Suppressor macrophage (primary cell): ENCODE results near the gene CEACAM6.
"Not testable (repeated sequence)": the region's sequence is repeated elsewhere in the genome, so short reads cannot be mapped to it uniquely, and the experiment has no call there.

Source experiments
- DNase-seq, 4 experiments: peaks; one replicate each; pipeline ENCODE4 v3.0.0-alpha.2; 2020 to 2022

The CEACAM6 gene

GRCh38 chr19:41748012-41748411, 7.3 kb upstream of the CEACAM6 start:
- no peak for DNase-seq

- peak in 2 of 4 experiments; percentile 5 to 14 for DNase-seq
These were observed 4.8 kb upstream of the CEACAM6 start for GRCh38 chr19:41750248-41751134.

GRCh38 chr19:41753159-41753558, 2.2 kb upstream of the CEACAM6 start:
- peak; percentile 68 to 91 (median 85) for DNase-seq

- DNase-seq: peak; percentile 65 to 82 (median 72)
These were observed 1.3 kb upstream of the CEACAM6 start for GRCh38 chr19:41753936-41754529.

- no peak for DNase-seq
These were observed 3.5 kb downstream of the CEACAM6 start for GRCh38 chr19:41758846-41759245.

GRCh38 chr19:41767115-41767514, 11.8 kb downstream of the CEACAM6 start:
- no peak for DNase-seq

- DNase-seq: not testable (repeated sequence)
These were observed 12.8 kb downstream of the CEACAM6 start for GRCh38 chr19:41768105-41768504.

GRCh38 chr19:41769608-41770007, 14.3 kb downstream of the CEACAM6 start:
- DNase-seq: no peak

- no peak for DNase-seq
These were observed 16.1 kb downstream of the CEACAM6 start for GRCh38 chr19:41771410-41771809.

- DNase-seq: no peak
These were observed 19.2 kb downstream of the CEACAM6 start for GRCh38 chr19:41774515-41774980.

GRCh38 chr19:41776700-41777099, 21.4 kb downstream of the CEACAM6 start:
- no peak for DNase-seq

- no peak for DNase-seq
These were observed 28.3 kb downstream of the CEACAM6 start for GRCh38 chr19:41783612-41784011.

- no peak for DNase-seq
These were observed 29.0 kb downstream of the CEACAM6 start for GRCh38 chr19:41784312-41784711.

- DNase-seq: peak; percentile 46 to 63 (median 54)
These were observed 29.4 kb downstream of the CEACAM6 start for GRCh38 chr19:41784743-41785142.

- DNase-seq: peak; percentile 82 to 89 (median 87)
These were observed 30.3 kb downstream of the CEACAM6 start for GRCh38 chr19:41785653-41786052.

GRCh38 chr19:41787055-41787454, 31.7 kb downstream of the CEACAM6 start:
- no peak for DNase-seq

- not testable (repeated sequence) for DNase-seq
These were observed 33.2 kb downstream of the CEACAM6 start for GRCh38 chr19:41788518-41788917.

- not testable (repeated sequence) for DNase-seq
These were observed 33.7 kb downstream of the CEACAM6 start for GRCh38 chr19:41789053-41789452.

GRCh38 chr19:41792513-41793413, 37.4 kb downstream of the CEACAM6 start:
- peak; percentile 77 to 91 (median 86) for DNase-seq

- no peak for DNase-seq
These were observed 38.0 kb downstream of the CEACAM6 start for GRCh38 chr19:41793414-41793727.

- peak; percentile 79 to 84 (median 81) for DNase-seq
These were observed 39.7 kb downstream of the CEACAM6 start for GRCh38 chr19:41795031-41795461.

- peak; percentile 59 to 71 (median 66) for DNase-seq
These were observed 41.0 kb downstream of the CEACAM6 start, which contains the start of gene CEACAM3 for GRCh38 chr19:41796362-41796761. Gene CEACAM3, plus strand, starts transcription at chr19:41796587. Its CDS starts 91 bp downstream, at chr19:41796678.

GRCh38 chr19:41796901-41797300, 41.6 kb downstream of the CEACAM6 start:
- DNase-seq: no peak
